ENCODE measurements around the gene FER. TPM values are rescaled to one million over a fixed set of nuclear protein-coding genes. Genes with fewer than 3 reads are reported as not detected.

Gene FER
- polyA plus RNA-seq, 1 of the 3 experiments (the other 2 are of a cell fraction) = 1.8 TPM

DNA sequence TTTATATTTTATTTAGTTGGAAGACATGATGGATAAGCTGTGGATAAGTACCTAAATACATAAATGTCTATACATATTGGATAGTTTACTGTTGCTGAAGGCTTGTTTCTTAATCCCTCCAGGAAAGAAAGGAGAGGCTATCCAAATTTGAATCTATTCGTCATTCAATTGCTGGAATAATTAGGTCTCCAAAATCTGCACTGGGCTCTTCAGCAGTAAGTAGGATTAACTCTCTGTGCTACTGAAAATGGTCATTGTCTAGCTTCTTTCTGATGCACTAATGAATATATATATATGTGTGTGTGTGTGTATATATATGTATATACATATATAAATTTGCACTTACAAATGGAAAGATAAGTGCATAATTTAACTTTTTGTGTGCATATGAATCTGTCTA is 198.3 kb downstream of the FER start:
- 95% methylated on average over 1 of the region's 1 CpG for WGBS (ENCODE audit: low lambda C conversion rate)
- no peak for DNase-seq

More for the DNA sequence above, 198.3 kb downstream of the FER start:
- ChIA-PET POLR2A (no interaction called here), CTCF (no interaction called here)
- Histone ChIP-seq H3K9ac (no peak overlapping the region), H3K4me3 (ENCODE audit: low read depth in 2 of 2, low read length in 1 of 2) (no peak overlapping the region), H3F3A (replicated peaks; ENCODE audit: insufficient read depth) (no peaks in the 10 kb centered on the region), H2AFZ (ENCODE audit: low read depth) (no peak overlapping the region), H3K79me2 (ENCODE audit: insufficient read depth) (no peaks in the 10 kb centered on the region), H3K27ac (ENCODE audit: low read depth in 2 of 2, low read length in 1 of 2) (no peak overlapping the region), H4K20me1 (ENCODE audit: insufficient read depth) (no peaks in the 10 kb centered on the region), H3K27me3 (ENCODE audit: insufficient read depth) (no peaks in the 10 kb centered on the region), H3K9me2 (no peaks in the 10 kb centered on the region; the same call in 1 of the 2 replicates), H3K4me2 (no peak overlapping the region), H3K4me1 (ENCODE audit: control insufficient read depth in 1 of 2, insufficient read depth in 2 of 2, low read depth in 1 of 2, low read length in 1 of 2) (0 out of 4 replicates have a peak, but pooled peaks cover 0 to 6% of the 10 kb centered on the region in 2 experiments), H3K36me3 (replicated peaks in 1 of 2; ENCODE audit: control insufficient read depth in 1 of 2, insufficient read depth in 2 of 2, low read length in 1 of 2) (peaks cover 4 to 13% of the 10 kb centered on the region in 2 experiments), H3K9me3 (no peaks in the 10 kb centered on the region)
- TF ChIP-seq EP300 (IDR thresholded peaks at IDR 0.05; ENCODE audit: borderline replicate concordance in 1 of 2, low read depth in 1 of 2, low read length in 1 of 2) (no peak), TAF1 (IDR thresholded peaks at IDR 0.05; ENCODE audit: borderline replicate concordance, low read depth, low read length) (no peak), JUND (IDR thresholded peaks at IDR 0.05) (no peak), MXI1 (IDR thresholded peaks at IDR 0.05; ENCODE audit: low read depth, low read length) (no peak), NFIC (IDR thresholded peaks at IDR 0.05; ENCODE audit: borderline replicate concordance) (no peak), GATA2 (CRISPR knock-in tag; IDR thresholded peaks at IDR 0.05) (no peak), FOSL2 (IDR thresholded peaks at IDR 0.05; ENCODE audit: borderline replicate concordance, low read depth) (no peak), USF2 (IDR thresholded peaks at IDR 0.05; ENCODE audit: borderline replicate concordance, low read depth, low read length) (no peak), CHD2 (IDR thresholded peaks at IDR 0.05; ENCODE audit: low read length, partially characterized antibody) (no peak), GABPA (IDR thresholded peaks at IDR 0.05; ENCODE audit: low read depth) (no peak), SIN3A (IDR thresholded peaks at IDR 0.05; ENCODE audit: borderline replicate concordance, low read depth, low read length) (no peak), ELF1 (IDR thresholded peaks at IDR 0.05) (no peak), NRF1 (IDR thresholded peaks at IDR 0.05; ENCODE audit: low read depth, low read length) (no peak), RXRA (IDR thresholded peaks at IDR 0.05; ENCODE audit: borderline replicate concordance, low read depth) (no peak), MEF2A (IDR thresholded peaks at IDR 0.05; ENCODE audit: borderline replicate concordance, low read depth) (no peak)
- TF ChIP-seq, protein P1, sequence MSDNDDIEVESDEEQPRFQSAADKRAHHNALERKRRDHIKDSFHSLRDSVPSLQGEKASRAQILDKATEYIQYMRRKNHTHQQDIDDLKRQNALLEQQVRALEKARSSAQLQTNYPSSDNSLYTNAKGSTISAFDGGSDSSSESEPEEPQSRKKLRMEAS (IDR thresholded peaks at IDR 0.05; ENCODE audit: low read depth) = no peak
- TF ChIP-seq, protein P2, sequence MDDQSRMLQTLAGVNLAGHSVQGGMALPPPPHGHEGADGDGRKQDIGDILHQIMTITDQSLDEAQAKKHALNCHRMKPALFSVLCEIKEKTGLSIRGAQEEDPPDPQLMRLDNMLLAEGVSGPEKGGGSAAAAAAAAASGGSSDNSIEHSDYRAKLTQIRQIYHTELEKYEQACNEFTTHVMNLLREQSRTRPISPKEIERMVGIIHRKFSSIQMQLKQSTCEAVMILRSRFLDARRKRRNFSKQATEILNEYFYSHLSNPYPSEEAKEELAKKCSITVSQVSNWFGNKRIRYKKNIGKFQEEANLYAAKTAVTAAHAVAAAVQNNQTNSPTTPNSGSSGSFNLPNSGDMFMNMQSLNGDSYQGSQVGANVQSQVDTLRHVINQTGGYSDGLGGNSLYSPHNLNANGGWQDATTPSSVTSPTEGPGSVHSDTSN (IDR thresholded peaks at IDR 0.05) = no peak
- TF ChIP-seq, protein P3, sequence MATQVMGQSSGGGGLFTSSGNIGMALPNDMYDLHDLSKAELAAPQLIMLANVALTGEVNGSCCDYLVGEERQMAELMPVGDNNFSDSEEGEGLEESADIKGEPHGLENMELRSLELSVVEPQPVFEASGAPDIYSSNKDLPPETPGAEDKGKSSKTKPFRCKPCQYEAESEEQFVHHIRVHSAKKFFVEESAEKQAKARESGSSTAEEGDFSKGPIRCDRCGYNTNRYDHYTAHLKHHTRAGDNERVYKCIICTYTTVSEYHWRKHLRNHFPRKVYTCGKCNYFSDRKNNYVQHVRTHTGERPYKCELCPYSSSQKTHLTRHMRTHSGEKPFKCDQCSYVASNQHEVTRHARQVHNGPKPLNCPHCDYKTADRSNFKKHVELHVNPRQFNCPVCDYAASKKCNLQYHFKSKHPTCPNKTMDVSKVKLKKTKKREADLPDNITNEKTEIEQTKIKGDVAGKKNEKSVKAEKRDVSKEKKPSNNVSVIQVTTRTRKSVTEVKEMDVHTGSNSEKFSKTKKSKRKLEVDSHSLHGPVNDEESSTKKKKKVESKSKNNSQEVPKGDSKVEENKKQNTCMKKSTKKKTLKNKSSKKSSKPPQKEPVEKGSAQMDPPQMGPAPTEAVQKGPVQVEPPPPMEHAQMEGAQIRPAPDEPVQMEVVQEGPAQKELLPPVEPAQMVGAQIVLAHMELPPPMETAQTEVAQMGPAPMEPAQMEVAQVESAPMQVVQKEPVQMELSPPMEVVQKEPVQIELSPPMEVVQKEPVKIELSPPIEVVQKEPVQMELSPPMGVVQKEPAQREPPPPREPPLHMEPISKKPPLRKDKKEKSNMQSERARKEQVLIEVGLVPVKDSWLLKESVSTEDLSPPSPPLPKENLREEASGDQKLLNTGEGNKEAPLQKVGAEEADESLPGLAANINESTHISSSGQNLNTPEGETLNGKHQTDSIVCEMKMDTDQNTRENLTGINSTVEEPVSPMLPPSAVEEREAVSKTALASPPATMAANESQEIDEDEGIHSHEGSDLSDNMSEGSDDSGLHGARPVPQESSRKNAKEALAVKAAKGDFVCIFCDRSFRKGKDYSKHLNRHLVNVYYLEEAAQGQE (IDR thresholded peaks at IDR 0.05; ENCODE audit: low read depth, low read length) = no peak
